Cardiac fibroblast (primary cell): Measurements from ENCODE around the gene CLDN34.

Experiments used
- DNase-seq, 2 donors: peaks; one replicate each; pipeline versions ENCODE4 v3.0.0 to v3.0.0-alpha.2; 2010; ENCODE audit warnings: low read depth in 2 of 2
- H3K4me3 ChIP-seq, 2 donors: replicated peaks in 1 of 2; 1 replicate in 1 of 2; 2 replicates in 1 of 2; pipeline ENCODE4 v1.5.1; 2011; ENCODE audit warnings: low read depth in 2 of 2, low read length in 2 of 2, mild to moderate bottlenecking in 2 of 2, moderate library complexity in 1 of 2
- TF ChIP-seq, protein P1 (sequence below): IDR thresholded peaks from one replicate; pipeline ENCODE4 v1.5.1; 2011; ENCODE audit warnings: low read depth, mild to moderate bottlenecking, low read length, inconsistent platforms

Gene CLDN34

GRCh38 chrX:10006086-10006485 lies 38.9 kb downstream of the CLDN34 start:
- H3K4me3 ChIP-seq: no peak overlapping the region
- TF ChIP-seq, protein P1, sequence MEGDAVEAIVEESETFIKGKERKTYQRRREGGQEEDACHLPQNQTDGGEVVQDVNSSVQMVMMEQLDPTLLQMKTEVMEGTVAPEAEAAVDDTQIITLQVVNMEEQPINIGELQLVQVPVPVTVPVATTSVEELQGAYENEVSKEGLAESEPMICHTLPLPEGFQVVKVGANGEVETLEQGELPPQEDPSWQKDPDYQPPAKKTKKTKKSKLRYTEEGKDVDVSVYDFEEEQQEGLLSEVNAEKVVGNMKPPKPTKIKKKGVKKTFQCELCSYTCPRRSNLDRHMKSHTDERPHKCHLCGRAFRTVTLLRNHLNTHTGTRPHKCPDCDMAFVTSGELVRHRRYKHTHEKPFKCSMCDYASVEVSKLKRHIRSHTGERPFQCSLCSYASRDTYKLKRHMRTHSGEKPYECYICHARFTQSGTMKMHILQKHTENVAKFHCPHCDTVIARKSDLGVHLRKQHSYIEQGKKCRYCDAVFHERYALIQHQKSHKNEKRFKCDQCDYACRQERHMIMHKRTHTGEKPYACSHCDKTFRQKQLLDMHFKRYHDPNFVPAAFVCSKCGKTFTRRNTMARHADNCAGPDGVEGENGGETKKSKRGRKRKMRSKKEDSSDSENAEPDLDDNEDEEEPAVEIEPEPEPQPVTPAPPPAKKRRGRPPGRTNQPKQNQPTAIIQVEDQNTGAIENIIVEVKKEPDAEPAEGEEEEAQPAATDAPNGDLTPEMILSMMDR: no peak
- DNase-seq: no peak

DNA sequence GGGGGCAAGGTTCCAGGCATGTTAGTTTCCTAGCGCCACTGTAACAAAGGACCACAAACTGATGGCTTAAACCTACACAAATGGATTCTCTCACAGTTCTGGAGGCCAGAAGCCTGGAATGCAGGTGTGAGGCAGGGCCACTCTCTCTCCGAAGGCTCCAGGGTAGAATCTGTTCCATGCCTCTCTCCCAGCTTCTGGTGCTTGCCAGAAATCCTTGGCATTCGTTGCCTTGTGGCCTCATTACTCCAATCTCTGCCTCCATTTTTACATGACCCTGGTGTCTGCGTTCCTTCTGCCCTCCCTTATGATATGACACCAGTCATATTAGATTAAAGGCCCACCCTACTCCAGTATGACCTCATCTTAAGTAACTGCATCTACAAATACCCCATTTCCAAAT lies 39.6 kb downstream of the CLDN34 start:
- TF ChIP-seq, protein P1: no peak
- no peak overlapping the region for H3K4me3 ChIP-seq
- no peak for DNase-seq

- TF ChIP-seq, protein P1: no peak
- no peak overlapping the region for H3K4me3 ChIP-seq
- DNase-seq: no peak
These were observed 40.5 kb downstream of the CLDN34 start for GRCh38 chrX:10007621-10008020.

GRCh38 chrX:10008483-10009056 lies 41.4 kb downstream of the CLDN34 start:
- TF ChIP-seq, protein P1: no peak
- H3K4me3 ChIP-seq: no peak overlapping the region
- DNase-seq: peak; percentile 52 to 65

- H3K4me3 ChIP-seq: no peak overlapping the region
- TF ChIP-seq, protein P1: no peak
- no peak for DNase-seq
These were observed 42.6 kb downstream of the CLDN34 start for GRCh38 chrX:10009741-10010140.

GRCh38 chrX:10010686-10011085 lies 43.5 kb downstream of the CLDN34 start:
- DNase-seq: peak; percentile 66 to 82
- H3K4me3 ChIP-seq: no peak overlapping the region
- TF ChIP-seq, protein P1: no peak
